Stomach smooth muscle (tissue), 2 donors: Measurements from ENCODE around the gene FAM167B.
"Not testable (repeated sequence)": the region's sequence is repeated elsewhere in the genome, so short reads cannot be mapped to it uniquely, and the experiment has no call there.

ENCODE experiments used
- H3K27ac ChIP-seq: one replicate; pipeline ENCODE4 v1.7.0; 2013; ENCODE audit warnings: mild to moderate bottlenecking, low read length, inconsistent platforms
- H3K27me3 ChIP-seq, 2 donors: one replicate each; pipeline ENCODE4 v1.7.0; 2013; ENCODE audit warnings: low read length in 2 of 2; ENCODE audit not compliant: insufficient read depth in 2 of 2, control insufficient read depth in 1 of 2
- H3K36me3 ChIP-seq, 2 donors: one replicate each; pipeline ENCODE4 v1.7.0; 2013; ENCODE audit warnings: low read length in 2 of 2; ENCODE audit not compliant: control insufficient read depth in 2 of 2, insufficient read depth in 2 of 2
- H3K4me1 ChIP-seq: one replicate; pipeline ENCODE4 v1.7.0; 2013; ENCODE audit warnings: low read length; ENCODE audit not compliant: control insufficient read depth, insufficient read depth
- H3K4me3 ChIP-seq, 2 donors: one replicate each; pipeline ENCODE4 v1.7.0; 2013; ENCODE audit warnings: low read length in 2 of 2
- H3K9ac ChIP-seq, 2 donors: one replicate each; pipeline ENCODE4 v1.7.0; 2013; ENCODE audit warnings: low read length in 2 of 2, mild to moderate bottlenecking in 1 of 2
- H3K9me3 ChIP-seq, 2 donors: one replicate each; pipeline ENCODE4 v1.7.0; 2013; ENCODE audit warnings: low read length in 2 of 2; ENCODE audit not compliant: control insufficient read depth in 2 of 2
- donor health status: healthy.
- donor health status: Pancreatic carcinoma.

Gene FAM167B

DNA sequence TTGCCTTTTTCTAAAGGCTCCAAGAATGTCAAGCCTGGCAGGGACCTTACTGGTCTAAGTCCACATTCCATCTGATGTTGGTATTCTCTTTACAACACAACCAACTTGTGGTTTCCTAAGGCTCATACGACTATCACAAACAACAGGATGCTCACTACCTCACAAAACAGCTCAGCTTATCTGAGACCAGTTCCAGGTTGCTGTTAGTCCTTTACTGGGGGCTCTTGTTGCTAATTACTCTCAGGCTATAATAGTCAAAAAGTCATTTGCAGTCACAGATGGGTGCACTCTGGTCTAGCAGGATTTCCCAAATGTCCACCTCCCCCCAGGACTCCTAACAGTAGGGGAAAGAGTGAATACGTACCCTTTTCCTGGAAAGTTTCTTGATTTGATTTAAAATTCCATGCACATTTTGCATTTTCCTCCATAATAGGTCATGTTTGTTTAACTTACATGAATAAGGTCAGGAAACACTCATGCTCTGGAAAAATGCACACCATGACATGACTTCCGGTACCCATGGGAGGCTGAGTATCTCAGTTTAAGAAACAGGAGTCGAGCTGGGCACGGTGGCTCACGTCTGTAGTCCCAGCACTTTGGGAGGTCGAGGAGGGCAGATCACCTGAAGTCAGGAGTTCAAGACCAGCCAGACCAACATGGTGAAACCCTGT lies 20.0 kb downstream of the FAM167B start:
- Histone ChIP-seq H3K36me3 (no peaks in the 10 kb centered on the region), H3K27me3 (no peaks in the 10 kb centered on the region), H3K4me1 (no peaks in the 10 kb centered on the region), H3K9me3 (no peaks in the 10 kb centered on the region), H3K27ac (no peak overlapping the region), H3K9ac (no peak overlapping the region), H3K4me3 (no peak overlapping the region)

- no peaks in the 10 kb centered on the region for H3K36me3 ChIP-seq
- no peak overlapping the region for H3K4me3 ChIP-seq
- H3K9ac ChIP-seq, result no peak overlapping the region
- H3K4me1 ChIP-seq, result no peaks in the 10 kb centered on the region
- no peak overlapping the region for H3K27ac ChIP-seq
- peaks cover 10% of the 10 kb centered on the region in 2 donors for H3K27me3 ChIP-seq
- H3K9me3 ChIP-seq, result no peaks in the 10 kb centered on the region
Measured at GRCh38 chr1:32269744-32270143, 22.7 kb downstream of the FAM167B start.

- no peak overlapping the region for H3K27ac ChIP-seq
- no peak overlapping the region for H3K4me3 ChIP-seq
- peaks cover 24 to 26% of the 10 kb centered on the region in 2 donors for H3K27me3 ChIP-seq
- no peak overlapping the region for H3K9ac ChIP-seq
- no peaks in the 10 kb centered on the region for H3K36me3 ChIP-seq
- H3K4me1 ChIP-seq, result no peaks in the 10 kb centered on the region
- H3K9me3 ChIP-seq, result no peaks in the 10 kb centered on the region
Measured at GRCh38 chr1:32272557-32273390, 25.8 kb downstream of the FAM167B start.

- no peaks in the 10 kb centered on the region for H3K9me3 ChIP-seq
- H3K4me1 ChIP-seq, result no peaks in the 10 kb centered on the region
- H3K27me3 ChIP-seq, result peaks cover 24 to 26% of the 10 kb centered on the region in 2 donors
- H3K27ac ChIP-seq, result no peak overlapping the region
- no peak overlapping the region for H3K4me3 ChIP-seq
- H3K36me3 ChIP-seq, result no peaks in the 10 kb centered on the region
- H3K9ac ChIP-seq, result no peak overlapping the region
Measured at GRCh38 chr1:32273391-32274208, 26.6 kb downstream of the FAM167B start.

GRCh38 chr1:32274646-32275340 lies 27.8 kb downstream of the FAM167B start:
- Histone ChIP-seq H3K4me1 (no peaks in the 10 kb centered on the region), H3K27ac (no peak overlapping the region), H3K36me3 (no peaks in the 10 kb centered on the region), H3K9me3 (no peaks in the 10 kb centered on the region), H3K4me3 (no peak overlapping the region), H3K9ac (no peak overlapping the region), H3K27me3 (peaks cover 26% of the 10 kb centered on the region in 2 donors)

- H3K36me3 ChIP-seq, result no peaks in the 10 kb centered on the region
- H3K27ac ChIP-seq, result no peak overlapping the region
- no peak overlapping the region for H3K9ac ChIP-seq
- H3K4me3 ChIP-seq, result no peak overlapping the region
- H3K9me3 ChIP-seq, result no peaks in the 10 kb centered on the region
- H3K27me3 ChIP-seq, result peaks cover 26 to 28% of the 10 kb centered on the region in 2 donors
- no peaks in the 10 kb centered on the region for H3K4me1 ChIP-seq
Measured at GRCh38 chr1:32275424-32275823, 28.4 kb downstream of the FAM167B start.

DNA sequence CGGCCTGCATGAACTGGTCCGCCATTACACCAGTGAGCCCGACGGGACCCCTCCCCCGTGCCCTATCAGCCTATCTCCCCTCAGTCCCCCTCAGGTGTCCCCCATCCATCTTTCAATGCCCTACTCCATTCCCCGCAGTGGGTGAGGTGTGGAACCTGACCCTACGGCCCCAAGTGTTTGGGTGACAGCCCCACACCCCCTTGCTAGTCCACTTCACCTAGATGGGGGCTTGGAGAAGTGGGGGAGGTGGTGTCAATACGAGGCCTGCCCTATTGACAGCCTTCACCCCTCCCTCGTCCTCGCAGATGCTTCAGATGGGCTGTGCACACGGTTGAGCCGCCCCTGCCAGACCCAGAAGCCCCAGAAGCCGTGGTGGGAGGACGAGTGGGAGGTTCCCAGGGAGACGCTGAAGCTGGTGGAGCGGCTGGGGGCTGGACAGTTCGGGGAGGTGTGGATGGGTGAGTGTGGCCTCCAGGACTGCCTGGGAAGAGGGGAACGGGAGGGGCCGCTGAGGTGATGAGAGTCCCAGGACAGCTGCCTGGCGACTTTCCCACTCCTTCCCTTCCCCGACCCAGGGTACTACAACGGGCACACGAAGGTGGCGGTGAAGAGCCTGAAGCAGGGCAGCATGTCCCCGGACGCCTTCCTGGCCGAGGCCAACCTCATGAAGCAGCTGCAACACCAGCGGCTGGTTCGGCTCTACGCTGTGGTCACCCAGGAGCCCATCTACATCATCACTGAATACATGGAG lies 29.2 kb downstream of the FAM167B start:
- no peak overlapping the region for H3K9ac ChIP-seq
- H3K4me3 ChIP-seq, result no peak overlapping the region
- no peak overlapping the region for H3K27ac ChIP-seq
- peaks cover 26 to 28% of the 10 kb centered on the region in 2 donors for H3K27me3 ChIP-seq
- H3K9me3 ChIP-seq, result no peaks in the 10 kb centered on the region
- no peaks in the 10 kb centered on the region for H3K36me3 ChIP-seq
- no peaks in the 10 kb centered on the region for H3K4me1 ChIP-seq

GRCh38 chr1:32284777-32285176 lies 37.8 kb downstream of the FAM167B start:
- not testable (repeated sequence) for H3K9ac ChIP-seq, H3K4me3 ChIP-seq, H3K27ac ChIP-seq, H3K9me3 ChIP-seq, H3K36me3 ChIP-seq, H3K4me1 ChIP-seq, H3K27me3 ChIP-seq

DNA sequence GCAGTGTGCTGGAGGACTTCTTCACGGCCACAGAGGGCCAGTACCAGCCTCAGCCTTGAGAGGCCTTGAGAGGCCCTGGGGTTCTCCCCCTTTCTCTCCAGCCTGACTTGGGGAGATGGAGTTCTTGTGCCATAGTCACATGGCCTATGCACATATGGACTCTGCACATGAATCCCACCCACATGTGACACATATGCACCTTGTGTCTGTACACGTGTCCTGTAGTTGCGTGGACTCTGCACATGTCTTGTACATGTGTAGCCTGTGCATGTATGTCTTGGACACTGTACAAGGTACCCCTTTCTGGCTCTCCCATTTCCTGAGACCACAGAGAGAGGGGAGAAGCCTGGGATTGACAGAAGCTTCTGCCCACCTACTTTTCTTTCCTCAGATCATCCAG lies 38.6 kb downstream of the FAM167B start:
- Histone ChIP-seq H3K9ac (no peak overlapping the region), H3K9me3 (no peaks in the 10 kb centered on the region), H3K4me3 (no peak overlapping the region), H3K36me3 (no peaks in the 10 kb centered on the region), H3K27ac (no peak overlapping the region), H3K27me3 (no peaks in the 10 kb centered on the region), H3K4me1 (no peaks in the 10 kb centered on the region)

DNA sequence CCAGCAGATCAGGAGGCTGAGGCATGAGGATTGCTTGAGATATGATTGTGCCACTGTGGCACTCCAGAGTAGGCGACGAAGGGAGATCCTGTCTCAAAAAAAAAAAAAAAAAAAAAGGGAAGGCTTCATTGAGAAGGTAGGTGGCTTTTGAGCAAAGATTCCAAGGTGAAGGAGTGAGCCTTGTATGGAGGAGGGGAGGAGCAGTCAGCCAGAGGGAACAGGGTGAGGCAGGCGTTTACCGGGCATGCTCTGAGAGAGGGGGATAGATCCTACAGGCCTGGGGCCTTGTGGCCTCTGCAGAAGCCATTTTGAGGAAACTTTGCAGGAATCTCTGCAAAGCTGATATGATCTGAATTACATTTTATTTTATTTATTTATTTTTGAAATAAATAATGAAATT lies 39.7 kb downstream of the FAM167B start:
- Histone ChIP-seq H3K27me3 (no peaks in the 10 kb centered on the region), H3K9ac (no peak overlapping the region), H3K36me3 (no peaks in the 10 kb centered on the region), H3K4me1 (peaks cover 3% of the 10 kb centered on the region), H3K9me3 (no peaks in the 10 kb centered on the region), H3K4me3 (no peak overlapping the region), H3K27ac (no peak overlapping the region)
